ENCODE results near the gene FAM120C.

The FAM120C gene

DNA sequence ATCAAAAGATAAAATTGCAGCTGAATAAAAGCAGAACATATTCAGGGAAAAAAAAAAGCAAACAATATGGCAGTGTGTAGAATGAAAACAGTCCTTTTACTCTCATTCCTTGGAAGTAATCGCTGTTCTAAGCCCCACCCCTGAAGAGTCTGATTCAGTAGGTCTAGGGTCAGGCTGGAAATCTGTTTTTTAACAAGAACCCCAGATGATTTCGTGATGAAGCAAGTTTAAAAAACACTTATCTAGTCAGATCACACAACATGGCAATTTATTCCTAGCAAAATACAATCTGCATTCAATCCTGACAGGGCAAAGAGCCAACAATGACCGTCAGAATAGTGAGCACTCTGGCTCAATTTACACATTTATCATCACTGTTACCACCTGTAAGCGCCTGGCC lies 16.1 kb downstream of the FAM120C start:
- no peak overlapping the region for H3K9ac ChIP-seq

GRCh38 chrX:54157561-54157960 lies 25.5 kb downstream of the FAM120C start:
- no peak for TF ChIP-seq CTCF (IDR thresholded peaks at IDR 0.05)
- Histone ChIP-seq H3K9ac (no peak overlapping the region), H3K36me3 (ENCODE audit: control insufficient read depth, insufficient read depth, low read length) (no peaks in the 10 kb centered on the region), H3K4me3 (ENCODE audit: low read depth, low read length) (no peak overlapping the region), H3K4me2 (ENCODE audit: low read length) (no peak overlapping the region), H3K27me3 (ENCODE audit: control insufficient read depth, insufficient read depth, low read length) (no peaks in the 10 kb centered on the region), H3K79me2 (no peaks in the 10 kb centered on the region), H3K9me3 (ENCODE audit: control insufficient read depth, low read length) (no peaks in the 10 kb centered on the region), H2AFZ (no peak overlapping the region), H3K27ac (no peak overlapping the region), H3K4me1 (no peaks in the 10 kb centered on the region)

More for the DNA sequence above, 16.1 kb downstream of the FAM120C start:
- no peaks in the 10 kb centered on the region for H3K36me3 ChIP-seq (ENCODE audit: control insufficient read depth, insufficient read depth, low read length)
- no peak for TF ChIP-seq CTCF (IDR thresholded peaks at IDR 0.05)
- H3K79me2 ChIP-seq: no peaks in the 10 kb centered on the region
- H2AFZ ChIP-seq: no peak overlapping the region
- H3K27ac ChIP-seq: no peak overlapping the region
- H3K9me3 ChIP-seq (ENCODE audit: control insufficient read depth, low read length): no peaks in the 10 kb centered on the region
- no peak overlapping the region for H3K4me2 ChIP-seq (ENCODE audit: low read length)
- no peaks in the 10 kb centered on the region for H3K27me3 ChIP-seq (ENCODE audit: control insufficient read depth, insufficient read depth, low read length)
- no peaks in the 10 kb centered on the region for H3K4me1 ChIP-seq
- no peak overlapping the region for H3K4me3 ChIP-seq (ENCODE audit: low read depth, low read length)

- Histone ChIP-seq H2AFZ (no peak overlapping the region), H3K27ac (no peak overlapping the region), H3K36me3 (ENCODE audit: control insufficient read depth, insufficient read depth, low read length) (no peaks in the 10 kb centered on the region), H3K79me2 (no peaks in the 10 kb centered on the region), H3K9me3 (ENCODE audit: control insufficient read depth, low read length) (no peaks in the 10 kb centered on the region), H3K4me3 (ENCODE audit: low read depth, low read length) (no peak overlapping the region), H3K9ac (no peak overlapping the region), H3K27me3 (ENCODE audit: control insufficient read depth, insufficient read depth, low read length) (no peaks in the 10 kb centered on the region), H3K4me1 (no peaks in the 10 kb centered on the region), H3K4me2 (ENCODE audit: low read length) (no peak overlapping the region)
- no peak for TF ChIP-seq CTCF (IDR thresholded peaks at IDR 0.05)
Observed at GRCh38 chrX:54134269-54134668, 48.8 kb downstream of the FAM120C start.

DNA sequence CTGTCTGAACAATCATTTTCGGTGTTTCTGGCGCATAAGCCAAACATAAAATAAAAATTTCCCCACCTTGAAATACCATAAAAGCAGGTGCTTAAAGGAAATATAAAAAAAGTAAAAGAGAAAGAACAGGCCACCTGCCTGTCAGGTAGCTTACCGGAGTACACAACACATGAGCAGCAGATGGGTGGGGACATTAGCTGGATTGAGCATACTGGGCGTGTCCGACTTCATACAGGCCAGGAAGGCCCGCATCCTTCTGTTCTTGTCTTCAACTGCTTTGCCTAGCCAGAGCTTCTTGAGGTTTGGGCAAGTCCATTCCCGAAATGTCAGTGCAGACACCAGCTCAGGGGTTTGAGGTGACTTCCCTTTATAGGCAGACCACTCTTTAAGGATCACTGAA lies 66.7 kb downstream of the FAM120C start:
- Histone ChIP-seq H3K27ac (no peak overlapping the region), H3K27me3 (ENCODE audit: control insufficient read depth, insufficient read depth, low read length) (no peaks in the 10 kb centered on the region), H3K36me3 (ENCODE audit: control insufficient read depth, insufficient read depth, low read length) (no peaks in the 10 kb centered on the region), H3K4me2 (ENCODE audit: low read length) (no peak overlapping the region), H2AFZ (no peak overlapping the region), H3K9ac (no peak overlapping the region), H3K9me3 (ENCODE audit: control insufficient read depth, low read length) (no peaks in the 10 kb centered on the region), H3K4me3 (ENCODE audit: low read depth, low read length) (no peak overlapping the region), H3K79me2 (no peaks in the 10 kb centered on the region), H3K4me1 (no peaks in the 10 kb centered on the region)
- TF ChIP-seq CTCF (IDR thresholded peaks at IDR 0.05): no peak

GRCh38 chrX:54093571-54093970 lies 89.5 kb downstream of the FAM120C start:
- Histone ChIP-seq H3K4me3 (ENCODE audit: low read depth, low read length) (no peak overlapping the region), H3K79me2 (no peaks in the 10 kb centered on the region), H3K4me1 (no peaks in the 10 kb centered on the region), H3K27ac (no peak overlapping the region), H3K9ac (no peak overlapping the region), H3K27me3 (ENCODE audit: control insufficient read depth, insufficient read depth, low read length) (no peaks in the 10 kb centered on the region), H3K9me3 (ENCODE audit: control insufficient read depth, low read length) (no peaks in the 10 kb centered on the region), H3K4me2 (ENCODE audit: low read length) (no peak overlapping the region), H3K36me3 (ENCODE audit: control insufficient read depth, insufficient read depth, low read length) (no peaks in the 10 kb centered on the region), H2AFZ (no peak overlapping the region)
- no peak for TF ChIP-seq CTCF (IDR thresholded peaks at IDR 0.05)
